ENCODE data around the gene TBC1D19.

The TBC1D19 gene

DNA sequence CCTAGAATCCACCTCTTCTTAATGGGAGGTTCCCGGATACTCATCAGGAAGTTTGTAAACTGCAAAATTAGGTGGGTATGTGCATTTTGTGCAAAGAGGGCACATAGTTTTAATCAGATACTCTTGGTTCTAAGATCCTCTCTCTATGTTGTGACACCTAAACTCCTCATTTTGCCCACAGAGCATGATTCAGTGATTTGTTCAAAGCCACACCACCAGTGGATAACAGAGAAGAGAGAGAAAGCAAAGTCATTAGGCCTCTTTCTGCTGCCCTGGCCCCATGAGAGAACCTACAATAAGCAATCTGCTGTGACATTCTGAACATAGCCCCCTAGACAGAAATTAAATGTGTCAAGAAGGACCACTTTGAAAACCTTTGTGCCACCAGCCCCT is 204.5 kb downstream of the TBC1D19 start:
- no peak overlapping the region for H3K27ac ChIP-seq
- H3K36me3 ChIP-seq = no peaks in the 10 kb centered on the region
- no peak overlapping the region for H3K4me3 ChIP-seq (ENCODE audit: low read depth, low read length)
- H3K9me3 ChIP-seq (ENCODE audit: severe bottlenecking) = no peaks in the 10 kb centered on the region
- DNase-seq = no peak
- H3K27me3 ChIP-seq (ENCODE audit: insufficient read depth, low read depth, severe bottlenecking) = no peaks in the 10 kb centered on the region
- TF ChIP-seq, protein P1, sequence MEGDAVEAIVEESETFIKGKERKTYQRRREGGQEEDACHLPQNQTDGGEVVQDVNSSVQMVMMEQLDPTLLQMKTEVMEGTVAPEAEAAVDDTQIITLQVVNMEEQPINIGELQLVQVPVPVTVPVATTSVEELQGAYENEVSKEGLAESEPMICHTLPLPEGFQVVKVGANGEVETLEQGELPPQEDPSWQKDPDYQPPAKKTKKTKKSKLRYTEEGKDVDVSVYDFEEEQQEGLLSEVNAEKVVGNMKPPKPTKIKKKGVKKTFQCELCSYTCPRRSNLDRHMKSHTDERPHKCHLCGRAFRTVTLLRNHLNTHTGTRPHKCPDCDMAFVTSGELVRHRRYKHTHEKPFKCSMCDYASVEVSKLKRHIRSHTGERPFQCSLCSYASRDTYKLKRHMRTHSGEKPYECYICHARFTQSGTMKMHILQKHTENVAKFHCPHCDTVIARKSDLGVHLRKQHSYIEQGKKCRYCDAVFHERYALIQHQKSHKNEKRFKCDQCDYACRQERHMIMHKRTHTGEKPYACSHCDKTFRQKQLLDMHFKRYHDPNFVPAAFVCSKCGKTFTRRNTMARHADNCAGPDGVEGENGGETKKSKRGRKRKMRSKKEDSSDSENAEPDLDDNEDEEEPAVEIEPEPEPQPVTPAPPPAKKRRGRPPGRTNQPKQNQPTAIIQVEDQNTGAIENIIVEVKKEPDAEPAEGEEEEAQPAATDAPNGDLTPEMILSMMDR (IDR thresholded peaks at IDR 0.05; ENCODE audit: low read depth, low read length) = no peak

DNA sequence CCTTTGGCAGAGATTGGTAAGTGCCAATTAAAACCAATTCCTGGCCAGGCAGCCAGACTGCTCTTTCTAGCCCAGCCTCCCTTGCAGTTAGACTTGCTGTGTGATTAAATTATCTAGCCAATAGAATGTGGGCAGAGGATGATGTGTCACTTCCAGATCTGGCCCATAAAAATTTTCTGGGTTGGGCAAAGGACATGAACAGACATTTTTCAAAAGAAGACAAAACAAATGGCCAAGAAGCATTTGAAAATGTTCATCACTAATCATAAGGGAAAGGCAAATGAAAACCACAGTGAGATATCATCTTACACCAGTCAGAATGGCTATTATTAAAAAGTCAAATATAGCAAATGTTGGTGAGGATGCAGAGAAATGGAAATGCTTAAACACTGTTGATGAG is 205.3 kb downstream of the TBC1D19 start:
- TF ChIP-seq, protein P1 (IDR thresholded peaks at IDR 0.05; ENCODE audit: low read depth, low read length) = no peak
- Histone ChIP-seq H3K27ac (no peak overlapping the region), H3K4me3 (ENCODE audit: low read depth, low read length) (no peak overlapping the region), H3K9me3 (ENCODE audit: severe bottlenecking) (no peaks in the 10 kb centered on the region), H3K27me3 (ENCODE audit: insufficient read depth, low read depth, severe bottlenecking) (no peaks in the 10 kb centered on the region), H3K36me3 (no peaks in the 10 kb centered on the region)
- no peak for DNase-seq

DNA sequence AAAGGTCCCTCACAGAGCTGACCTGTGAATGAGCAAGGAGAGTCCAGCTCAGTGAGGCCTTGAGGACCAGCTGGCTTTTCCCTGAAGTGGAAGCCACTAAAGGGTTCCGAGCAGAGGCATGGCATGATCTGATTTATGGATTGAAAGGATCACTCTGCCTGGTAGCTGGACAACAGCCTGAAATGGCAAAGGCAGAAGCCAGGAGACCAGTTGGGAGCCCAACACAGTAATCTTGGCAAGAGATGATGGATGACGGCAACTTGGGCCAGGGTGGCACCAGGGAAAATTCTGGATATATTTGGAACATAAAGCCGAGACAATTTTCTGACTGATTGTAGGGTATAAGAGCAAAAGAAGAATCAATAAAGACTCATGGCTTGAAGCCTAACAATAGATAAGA is 207.5 kb downstream of the TBC1D19 start:
- H3K27me3 ChIP-seq (ENCODE audit: insufficient read depth, low read depth, severe bottlenecking) = no peaks in the 10 kb centered on the region
- DNase-seq = no peak
- H3K36me3 ChIP-seq = no peaks in the 10 kb centered on the region
- TF ChIP-seq, protein P1 (IDR thresholded peaks at IDR 0.05; ENCODE audit: low read depth, low read length) = no peak
- H3K4me3 ChIP-seq (ENCODE audit: low read depth, low read length) = no peak overlapping the region
- no peaks in the 10 kb centered on the region for H3K9me3 ChIP-seq (ENCODE audit: severe bottlenecking)
- H3K27ac ChIP-seq = no peak overlapping the region

- no peak overlapping the region for H3K27ac ChIP-seq
- H3K9me3 ChIP-seq (ENCODE audit: severe bottlenecking) = no peaks in the 10 kb centered on the region
- H3K36me3 ChIP-seq = no peaks in the 10 kb centered on the region
- no peak for DNase-seq
- no peak overlapping the region for H3K4me3 ChIP-seq (ENCODE audit: low read depth, low read length)
- no peaks in the 10 kb centered on the region for H3K27me3 ChIP-seq (ENCODE audit: insufficient read depth, low read depth, severe bottlenecking)
- TF ChIP-seq, protein P1 (IDR thresholded peaks at IDR 0.05; ENCODE audit: low read depth, low read length) = no peak
Observed at GRCh38 chr4:26792639-26793038, 208.8 kb downstream of the TBC1D19 start.

- no peak for DNase-seq
- TF ChIP-seq, protein P1 (IDR thresholded peaks at IDR 0.05; ENCODE audit: low read depth, low read length) = no peak
- Histone ChIP-seq H3K36me3 (no peaks in the 10 kb centered on the region), H3K9me3 (ENCODE audit: severe bottlenecking) (no peaks in the 10 kb centered on the region), H3K27ac (no peak overlapping the region), H3K27me3 (ENCODE audit: insufficient read depth, low read depth, severe bottlenecking) (no peaks in the 10 kb centered on the region), H3K4me3 (ENCODE audit: low read depth, low read length) (no peak overlapping the region)
Observed at GRCh38 chr4:26793735-26794134, 209.9 kb downstream of the TBC1D19 start.

- TF ChIP-seq, protein P1 (IDR thresholded peaks at IDR 0.05; ENCODE audit: low read depth, low read length) = no peak
- Histone ChIP-seq H3K9me3 (ENCODE audit: severe bottlenecking) (no peaks in the 10 kb centered on the region), H3K4me3 (ENCODE audit: low read depth, low read length) (no peak overlapping the region), H3K36me3 (no peaks in the 10 kb centered on the region), H3K27ac (no peak overlapping the region), H3K27me3 (ENCODE audit: insufficient read depth, low read depth, severe bottlenecking) (no peaks in the 10 kb centered on the region)
- no peak for DNase-seq
Observed at GRCh38 chr4:26796081-26796480, 212.2 kb downstream of the TBC1D19 start.

Data from WERI-Rb-1 (cell line).